Measurements from ENCODE around the gene SH3RF2. TPM values are rescaled to one million over a fixed set of nuclear protein-coding genes. Genes with fewer than 3 reads are reported as not detected.

The SH3RF2 gene
- total RNA-seq, 3 donors from 2014 or later = 6.6 to 9.5 (median 9.4) TPM

- no peaks in the 10 kb centered on the region for H3K4me1 ChIP-seq
- H3K36me3 ChIP-seq = no peaks in the 10 kb centered on the region
- no peaks in the 10 kb centered on the region for H3K9me3 ChIP-seq
- DNase-seq (ENCODE audit: low spot score in 2 of 2) = no peak
- H3K4me3 ChIP-seq = no peak overlapping the region
- no peaks in the 10 kb centered on the region for H3K27me3 ChIP-seq
- TF ChIP-seq POLR2A (IDR thresholded peaks at IDR 0.05) = no peak
- TF ChIP-seq CTCF (IDR thresholded peaks at IDR 0.05) = no peak
- TF ChIP-seq POLR2AphosphoS5 (IDR thresholded peaks at IDR 0.05) = no peak
- H3K27ac ChIP-seq = no peak overlapping the region
- intact Hi-C loops (cut with DNase I; ENCODE audit: low total_unique reads) = loop anchor here (5.0 to 10.0 kb wide), 2 partner anchors 331 to 477 kb away; no protein-coding TSS in a partner anchor
These were observed 65.3 kb downstream of the SH3RF2 start for GRCh38 chr5:146001544-146002190.

- H3K27ac ChIP-seq = no peak overlapping the region
- intact Hi-C loops (cut with DNase I; ENCODE audit: low total_unique reads) = loop anchor here (5.0 to 10.0 kb wide), 2 partner anchors 330 to 478 kb away; no protein-coding TSS in a partner anchor
- TF ChIP-seq POLR2A (IDR thresholded peaks at IDR 0.05) = no peak
- TF ChIP-seq CTCF (IDR thresholded peaks at IDR 0.05) = no peak
- no peak for TF ChIP-seq POLR2AphosphoS5 (IDR thresholded peaks at IDR 0.05)
- H3K9me3 ChIP-seq = no peaks in the 10 kb centered on the region
- no peaks in the 10 kb centered on the region for H3K27me3 ChIP-seq
- H3K4me1 ChIP-seq = no peaks in the 10 kb centered on the region
- no peak for DNase-seq (ENCODE audit: low spot score in 2 of 2)
- H3K4me3 ChIP-seq = no peak overlapping the region
- no peaks in the 10 kb centered on the region for H3K36me3 ChIP-seq
These were observed 66.1 kb downstream of the SH3RF2 start for GRCh38 chr5:146002491-146002890.

GRCh38 chr5:146003852-146004251 is 67.5 kb downstream of the SH3RF2 start:
- intact Hi-C loops (cut with DNase I; ENCODE audit: low total_unique reads) = loop anchor here (5.0 to 10.0 kb wide), 2 partner anchors 328 to 479 kb away; no protein-coding TSS in a partner anchor
- H3K36me3 ChIP-seq = no peaks in the 10 kb centered on the region
- no peaks in the 10 kb centered on the region for H3K4me1 ChIP-seq
- H3K27ac ChIP-seq = no peak overlapping the region
- H3K27me3 ChIP-seq = no peaks in the 10 kb centered on the region
- TF ChIP-seq POLR2A (IDR thresholded peaks at IDR 0.05) = no peak
- no peak for TF ChIP-seq POLR2AphosphoS5 (IDR thresholded peaks at IDR 0.05)
- DNase-seq (ENCODE audit: low spot score in 2 of 2) = no peak
- H3K9me3 ChIP-seq = no peaks in the 10 kb centered on the region
- H3K4me3 ChIP-seq = no peak overlapping the region

GRCh38 chr5:146005264-146005663 is 68.9 kb downstream of the SH3RF2 start:
- intact Hi-C loops (cut with DNase I; ENCODE audit: low total_unique reads) = loop anchor here (10.0 kb wide), 1 partner anchor 480 kb away; no protein-coding TSS in a partner anchor
- Histone ChIP-seq H3K4me3 (no peak overlapping the region), H3K4me1 (no peaks in the 10 kb centered on the region), H3K27ac (no peak overlapping the region), H3K36me3 (no peaks in the 10 kb centered on the region), H3K27me3 (no peaks in the 10 kb centered on the region), H3K9me3 (no peaks in the 10 kb centered on the region)
- TF ChIP-seq POLR2A (IDR thresholded peaks at IDR 0.05) (no peak), CTCF (IDR thresholded peaks at IDR 0.05) (no peak)
- no peak for DNase-seq (ENCODE audit: low spot score in 2 of 2)

GRCh38 chr5:146005723-146006122 is 69.3 kb downstream of the SH3RF2 start:
- no peaks in the 10 kb centered on the region for H3K9me3 ChIP-seq
- H3K4me3 ChIP-seq = no peak overlapping the region
- H3K27me3 ChIP-seq = no peaks in the 10 kb centered on the region
- no peak overlapping the region for H3K27ac ChIP-seq
- TF ChIP-seq CTCF (IDR thresholded peaks at IDR 0.05) (no peak), POLR2AphosphoS5 (IDR thresholded peaks at IDR 0.05) (no peak), POLR2A (IDR thresholded peaks at IDR 0.05) (no peak)
- H3K4me1 ChIP-seq = no peaks in the 10 kb centered on the region
- intact Hi-C loops (cut with DNase I; ENCODE audit: low total_unique reads) = loop anchor here (10.0 kb wide), 1 partner anchor 481 kb away; no protein-coding TSS in a partner anchor
- H3K36me3 ChIP-seq = no peaks in the 10 kb centered on the region
- no peak for DNase-seq (ENCODE audit: low spot score in 2 of 2)
